Ureter (tissue), 1 donor: ENCODE data around the gene CDKL2. TPM values are rescaled to one million over a fixed set of nuclear protein-coding genes. Genes with fewer than 3 reads are reported as not detected.
"Not testable (repeated sequence)": the region's sequence is repeated elsewhere in the genome, so short reads cannot be mapped to it uniquely, and the experiment has no call there.

Experiments used
- DNase-seq: peaks from one replicate; pipeline ENCODE4 v3.0.0-alpha.2; 2020; ENCODE audit warnings: low spot score
- total RNA-seq: library from RNA; stranded (reverse); gene quantifications from one replicate; pipeline ENCODE4 v1.2.4, GENCODE V29; 2023
- donor health status: DM: yes; HTN: yes; CAD: no.

Gene CDKL2
- total RNA-seq, 1 donor from 2014 or later, result 1.1 TPM

GRCh38 chr4:75552452-75552851 lies 77.9 kb downstream of the CDKL2 start:
- DNase-seq, result no peak

- DNase-seq, result no peak
Measured at GRCh38 chr4:75549019-75549418, 81.3 kb downstream of the CDKL2 start.

GRCh38 chr4:75547647-75548387 lies 82.5 kb downstream of the CDKL2 start:
- peak; percentile 44 for DNase-seq

GRCh38 chr4:75545526-75545925 lies 84.8 kb downstream of the CDKL2 start:
- no peak for DNase-seq

GRCh38 chr4:75544870-75545269 lies 85.5 kb downstream of the CDKL2 start:
- DNase-seq, result no peak

- DNase-seq, result not testable (repeated sequence)
Measured at GRCh38 chr4:75544220-75544619, 86.1 kb downstream of the CDKL2 start.

- no peak for DNase-seq
Measured at GRCh38 chr4:75542824-75543223, 87.5 kb downstream of the CDKL2 start.

GRCh38 chr4:75537308-75537707 lies 93.0 kb downstream of the CDKL2 start:
- DNase-seq, result not testable (repeated sequence)

- not testable (repeated sequence) for DNase-seq
Measured at GRCh38 chr4:75533926-75534325, 96.4 kb downstream of the CDKL2 start.

- not testable (repeated sequence) for DNase-seq
Measured at GRCh38 chr4:75533339-75533887, 96.9 kb downstream of the CDKL2 start.

GRCh38 chr4:75531536-75532143 lies 98.7 kb downstream of the CDKL2 start:
- DNase-seq, result not testable (repeated sequence)

GRCh38 chr4:75530556-75531322 lies 99.6 kb downstream of the CDKL2 start:
- DNase-seq, result no peak

Other genes with a start within 250 kb of the CDKL2 start
- gene RCHY1, start 116.1 kb downstream of the CDKL2 start, total RNA-seq, result 28.8 TPM
- gene THAP6, start 116.1 kb downstream of the CDKL2 start, total RNA-seq, result 30.8 TPM
- gene ODAPH, start 74.5 kb downstream of the CDKL2 start, total RNA-seq, result not detected
- gene G3BP2, start 42.9 kb upstream of the CDKL2 start, total RNA-seq, result 123 TPM
- gene USO1, start 94.0 kb upstream of the CDKL2 start, total RNA-seq, result 64.5 TPM